Lung (tissue), 12 donors: ENCODE data around the gene ASB1. TPM values are rescaled to one million over a fixed set of nuclear protein-coding genes. Genes with fewer than 3 reads are reported as not detected.

ENCODE experiments used
- ATAC-seq: fragments of 200-7000 bp; cut with Tn5 transposase; one replicate; pipeline ENCODE4 v1.9.1; 2020; ENCODE audit warnings: moderate number of reproducible peaks; ENCODE audit not compliant: insufficient read depth, low FRiP score
- DNase-seq, 3 donors: peaks; one replicate each; pipeline ENCODE4 v3.0.0-alpha.2; 2013 to 2017
- H3K27ac ChIP-seq, 2 donors: one replicate each; pipeline ENCODE4 v1.5.1; 2013; ENCODE audit warnings: mild to moderate bottlenecking in 2 of 2, moderate library complexity in 2 of 2, control low read depth in 1 of 2, inconsistent platforms in 1 of 2, low read depth in 1 of 2, low read length in 1 of 2
- H3K27me3 ChIP-seq, 3 donors: one replicate each; pipeline ENCODE4 v1.5.1; 2013; ENCODE audit warnings: low read length in 2 of 3; ENCODE audit not compliant: control insufficient read depth in 3 of 3, insufficient read depth in 3 of 3
- H3K36me3 ChIP-seq, 4 donors: one replicate each; pipeline ENCODE4 v1.5.1; 2013; ENCODE audit warnings: low read length in 4 of 4, mild to moderate bottlenecking in 1 of 4, moderate library complexity in 1 of 4; ENCODE audit not compliant: control insufficient read depth in 4 of 4, insufficient read depth in 4 of 4
- H3K4me1 ChIP-seq, 5 donors: one replicate each; pipeline ENCODE4 v1.5.1; 2013; ENCODE audit warnings: low read length in 5 of 5, mild to moderate bottlenecking in 2 of 5, moderate library complexity in 1 of 5; ENCODE audit not compliant: control insufficient read depth in 5 of 5, insufficient read depth in 5 of 5
- H3K4me3 ChIP-seq: one replicate; pipeline ENCODE4 v1.5.1; 2013; ENCODE audit warnings: mild to moderate bottlenecking, control low read depth, moderate library complexity
- H3K9ac ChIP-seq, 2 donors: one replicate each; pipeline ENCODE4 v1.5.1; 2013; ENCODE audit warnings: low read length in 2 of 2, control low read depth in 1 of 2; ENCODE audit not compliant: insufficient read depth in 1 of 2
- H3K9me3 ChIP-seq, 4 donors: one replicate each; pipeline ENCODE4 v1.5.1; 2013; ENCODE audit warnings: low read length in 3 of 4, mild to moderate bottlenecking in 1 of 4, moderate library complexity in 1 of 4; ENCODE audit not compliant: control insufficient read depth in 4 of 4, insufficient read depth in 3 of 4
- CTCF ChIP-seq: IDR thresholded peaks from 2 replicates; pipeline ENCODE4 v1.5.1; 2012; ENCODE audit warnings: mild to moderate bottlenecking; ENCODE audit errors: control extremely low read depth, extremely low read depth
- WGBS, 2 donors: extraction: QIAGEN DNeasy Blood & Tissue Kit; methylation state at CpG; one replicate each; pipeline ENCODE4 v1.1.7; 2013; 5-methylcytosine and 5-hydroxymethylcytosine counted together
- polyA plus RNA-seq, 2 donors: library from polyadenylated mRNA; stranded (reverse); fragments of 200-250 nt; gene quantifications; one replicate each; pipeline ENCODE4 v1.2.1, GENCODE V29; 2013
- total RNA-seq, 2 donors: library from RNA; depleted of rRNA in 1 of 2; stranded (reverse); fragments of >200 nt in 1 of 2; gene quantifications; one replicate each; pipeline ENCODE4 v1.2.1, GENCODE V29; 2014 to 2021
- donor health status: control.
- donor health status: control.
- donor health status: Bipolar disorder and iron deficiency.
- donor health status: healthy.
- donor health status: DM: yes; HTN: yes; CAD: no.

ASB1 gene
- total and polyA plus RNA-seq, 4 donors = 17.7 to 34.9 (median 20.6) TPM

GRCh38 chr2:238494573-238494961, 67.8 kb downstream of the ASB1 start:
- Histone ChIP-seq H3K9me3 (no peaks in the 10 kb centered on the region), H3K4me3 (no peak overlapping the region), H3K9ac (no peak overlapping the region), H3K36me3 (no peaks in the 10 kb centered on the region), H3K27me3 (no peaks in the 10 kb centered on the region), H3K4me1 (no peaks in the 10 kb centered on the region), H3K27ac (no peak overlapping the region)
- WGBS, 2 donors = 85 to 89% methylated on average over 16 of the region's 16 CpGs
- TF ChIP-seq CTCF = no peak
- DNase-seq (no peak), ATAC-seq (no peak)

- WGBS, 2 donors = 93 to 96% methylated on average over 10 of the region's 10 CpGs
- H3K36me3 ChIP-seq = no peaks in the 10 kb centered on the region
- H3K27me3 ChIP-seq = no peaks in the 10 kb centered on the region
- no peak overlapping the region for H3K27ac ChIP-seq
- H3K4me1 ChIP-seq = no peaks in the 10 kb centered on the region
- no peaks in the 10 kb centered on the region for H3K9me3 ChIP-seq
- no peak overlapping the region for H3K4me3 ChIP-seq
- no peak overlapping the region for H3K9ac ChIP-seq
- TF ChIP-seq CTCF = no peak
- ATAC-seq (no peak), DNase-seq (no peak)
Observed at GRCh38 chr2:238495422-238495821, 68.7 kb downstream of the ASB1 start.

- TF ChIP-seq CTCF = no peak
- no peak overlapping the region for H3K4me3 ChIP-seq
- H3K27ac ChIP-seq = no peak overlapping the region
- no peak for ATAC-seq
- DNase-seq = no peak
- no peaks in the 10 kb centered on the region for H3K36me3 ChIP-seq
- peaks cover 0 to under 1% (median 0%) of the 10 kb centered on the region in 4 donors for H3K9me3 ChIP-seq
- H3K9ac ChIP-seq = no peak overlapping the region
- H3K4me1 ChIP-seq = no peaks in the 10 kb centered on the region
- 87 to 89% methylated on average over 23 of the region's 23 CpGs for WGBS, 2 donors
- no peaks in the 10 kb centered on the region for H3K27me3 ChIP-seq
Observed at GRCh38 chr2:238496756-238497609, 70.3 kb downstream of the ASB1 start.
